ENCODE results near the gene POTEJ.
"Not testable (repeated sequence)": the region's sequence is repeated elsewhere in the genome, so short reads cannot be mapped to it uniquely, and the experiment has no call there.

The POTEJ gene

GRCh38 chr2:130608276-130609001, 2.8 kb upstream of the POTEJ start:
- H3K27ac ChIP-seq = not testable (repeated sequence)

GRCh38 chr2:130609002-130609920, 2.0 kb upstream of the POTEJ start:
- H3K27ac ChIP-seq = not testable (repeated sequence)

GRCh38 chr2:130610486-130610885, 754 bp upstream of the POTEJ start:
- H3K27ac ChIP-seq = not testable (repeated sequence)

- H3K27ac ChIP-seq = not testable (repeated sequence)
Observed at GRCh38 chr2:130628784-130629475, 17.7 kb downstream of the POTEJ start.

GRCh38 chr2:130638973-130639372, 27.7 kb downstream of the POTEJ start:
- H3K27ac ChIP-seq = not testable (repeated sequence)

GRCh38 chr2:130641688-130642087, 30.4 kb downstream of the POTEJ start:
- H3K27ac ChIP-seq = not testable (repeated sequence)

- H3K27ac ChIP-seq = not testable (repeated sequence)
Observed at GRCh38 chr2:130649285-130649684, 38.0 kb downstream of the POTEJ start.

GRCh38 chr2:130664506-130664905, 53.3 kb downstream of the POTEJ start:
- not testable (repeated sequence) for H3K27ac ChIP-seq

GRCh38 chr2:130665596-130665995, 54.4 kb downstream of the POTEJ start:
- not testable (repeated sequence) for H3K27ac ChIP-seq

- H3K27ac ChIP-seq = not testable (repeated sequence)
Observed at GRCh38 chr2:130667516-130667915, 56.3 kb downstream of the POTEJ start.

GRCh38 chr2:130670026-130670745, 58.9 kb downstream of the POTEJ start:
- not testable (repeated sequence) for H3K27ac ChIP-seq

GRCh38 chr2:130692041-130692770, 81.0 kb downstream of the POTEJ start:
- H3K27ac ChIP-seq = not testable (repeated sequence)

- H3K27ac ChIP-seq = not testable (repeated sequence)
Observed at GRCh38 chr2:130693474-130693873, 82.2 kb downstream of the POTEJ start.

- H3K27ac ChIP-seq = not testable (repeated sequence)
Observed at GRCh38 chr2:130703250-130703649, 92.0 kb downstream of the POTEJ start.
